ENCODE results near the gene ALDH3A1.

GRCh38 chr17:19742495-19742894 lies 5.6 kb downstream of the ALDH3A1 start:
- TF ChIP-seq, protein P1, sequence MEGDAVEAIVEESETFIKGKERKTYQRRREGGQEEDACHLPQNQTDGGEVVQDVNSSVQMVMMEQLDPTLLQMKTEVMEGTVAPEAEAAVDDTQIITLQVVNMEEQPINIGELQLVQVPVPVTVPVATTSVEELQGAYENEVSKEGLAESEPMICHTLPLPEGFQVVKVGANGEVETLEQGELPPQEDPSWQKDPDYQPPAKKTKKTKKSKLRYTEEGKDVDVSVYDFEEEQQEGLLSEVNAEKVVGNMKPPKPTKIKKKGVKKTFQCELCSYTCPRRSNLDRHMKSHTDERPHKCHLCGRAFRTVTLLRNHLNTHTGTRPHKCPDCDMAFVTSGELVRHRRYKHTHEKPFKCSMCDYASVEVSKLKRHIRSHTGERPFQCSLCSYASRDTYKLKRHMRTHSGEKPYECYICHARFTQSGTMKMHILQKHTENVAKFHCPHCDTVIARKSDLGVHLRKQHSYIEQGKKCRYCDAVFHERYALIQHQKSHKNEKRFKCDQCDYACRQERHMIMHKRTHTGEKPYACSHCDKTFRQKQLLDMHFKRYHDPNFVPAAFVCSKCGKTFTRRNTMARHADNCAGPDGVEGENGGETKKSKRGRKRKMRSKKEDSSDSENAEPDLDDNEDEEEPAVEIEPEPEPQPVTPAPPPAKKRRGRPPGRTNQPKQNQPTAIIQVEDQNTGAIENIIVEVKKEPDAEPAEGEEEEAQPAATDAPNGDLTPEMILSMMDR (conservative IDR thresholded peaks at IDR 0.05; ENCODE audit: low read depth in 2 of 2) = no peak
- TF ChIP-seq REST (IDR thresholded peaks at IDR 0.05; ENCODE audit: unreplicated experiment) (no peak), EZH2 (IDR thresholded peaks at IDR 0.05; ENCODE audit: low read depth, unreplicated experiment) (no peak), JUNB (IDR thresholded peaks at IDR 0.05; ENCODE audit: unreplicated experiment) (no peak), POLR2AphosphoS5 (IDR thresholded peaks at IDR 0.05; ENCODE audit: low read depth) (no peak), STAT1 (IDR thresholded peaks at IDR 0.05; ENCODE audit: unreplicated experiment) (no peak), EZH2phosphoT487 (IDR thresholded peaks at IDR 0.05; ENCODE audit: unreplicated experiment) (no peak), CREB1 (CRISPR knock-in tag; IDR thresholded peaks at IDR 0.05; ENCODE audit: low read depth) (no peak)
- TF ChIP-seq, protein P2, sequence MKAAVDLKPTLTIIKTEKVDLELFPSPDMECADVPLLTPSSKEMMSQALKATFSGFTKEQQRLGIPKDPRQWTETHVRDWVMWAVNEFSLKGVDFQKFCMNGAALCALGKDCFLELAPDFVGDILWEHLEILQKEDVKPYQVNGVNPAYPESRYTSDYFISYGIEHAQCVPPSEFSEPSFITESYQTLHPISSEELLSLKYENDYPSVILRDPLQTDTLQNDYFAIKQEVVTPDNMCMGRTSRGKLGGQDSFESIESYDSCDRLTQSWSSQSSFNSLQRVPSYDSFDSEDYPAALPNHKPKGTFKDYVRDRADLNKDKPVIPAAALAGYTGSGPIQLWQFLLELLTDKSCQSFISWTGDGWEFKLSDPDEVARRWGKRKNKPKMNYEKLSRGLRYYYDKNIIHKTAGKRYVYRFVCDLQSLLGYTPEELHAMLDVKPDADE (IDR thresholded peaks at IDR 0.05) = no peak
